Thymus (tissue), 11 donors: ENCODE results near the gene SLC22A3. TPM values are rescaled to one million over a fixed set of nuclear protein-coding genes. Genes with fewer than 3 reads are reported as not detected.
"Not testable (repeated sequence)": the region's sequence is repeated elsewhere in the genome, so short reads cannot be mapped to it uniquely, and the experiment has no call there.

Experiments
- DNase-seq, 9 donors: peaks; one replicate each; pipeline ENCODE4 v3.0.0-alpha.2; 2013; ENCODE audit warnings: low spot score in 9 of 9, low read depth in 6 of 9, missing footprints in 1 of 9
- H3K27ac ChIP-seq, 2 donors: one replicate each; pipeline ENCODE4 v1.5.1; 2013; ENCODE audit warnings: control low read depth in 1 of 2, low read depth in 1 of 2, low read length in 1 of 2, mild to moderate bottlenecking in 1 of 2, moderate library complexity in 1 of 2
- H3K27me3 ChIP-seq, 2 donors: one replicate each; pipeline ENCODE4 v1.5.1; 2013; ENCODE audit warnings: low read length in 1 of 2; ENCODE audit not compliant: control insufficient read depth in 2 of 2, insufficient read depth in 1 of 2
- H3K36me3 ChIP-seq, 2 donors: one replicate each; pipeline ENCODE4 v1.5.1; 2013; ENCODE audit warnings: low read length in 1 of 2, mild to moderate bottlenecking in 1 of 2, moderate library complexity in 1 of 2; ENCODE audit not compliant: control insufficient read depth in 2 of 2, insufficient read depth in 2 of 2
- H3K4me1 ChIP-seq, 2 donors: one replicate each; pipeline ENCODE4 v1.5.1; 2013; ENCODE audit warnings: low read length in 2 of 2; ENCODE audit not compliant: control insufficient read depth in 2 of 2, insufficient read depth in 2 of 2
- H3K4me3 ChIP-seq, 2 donors: one replicate each; pipeline ENCODE4 v1.5.1; 2013; ENCODE audit warnings: low read length in 2 of 2, control low read depth in 1 of 2, mild to moderate bottlenecking in 1 of 2
- H3K9me3 ChIP-seq, 2 donors: one replicate each; pipeline ENCODE4 v1.5.1; 2013; ENCODE audit warnings: low read length in 1 of 2, mild to moderate bottlenecking in 1 of 2; ENCODE audit not compliant: control insufficient read depth in 2 of 2, insufficient read depth in 1 of 2
- WGBS: extraction: QIAGEN DNeasy Blood & Tissue Kit; methylation state at CpG from one replicate; pipeline ENCODE4 v1.1.7; 2013; 5-methylcytosine and 5-hydroxymethylcytosine counted together
- polyA plus RNA-seq: library from polyadenylated mRNA; stranded (reverse); fragments of 200-250 nt; gene quantifications from one replicate; pipeline ENCODE4 v1.2.3, GENCODE V29; 2013
- total RNA-seq: library from RNA; stranded (reverse); fragments of 120-200 nt; gene quantifications from one replicate; pipeline ENCODE4 v1.2.4, GENCODE V29; 2013
- donor health status: healthy.

Gene SLC22A3
- total and polyA plus RNA-seq, 2 donors: 0.28 to 1.4 TPM

GRCh38 chr6:160437154-160437553, 89.0 kb downstream of the SLC22A3 start:
- H3K4me3 ChIP-seq: no peak overlapping the region
- H3K36me3 ChIP-seq: no peaks in the 10 kb centered on the region
- H3K9me3 ChIP-seq: no peaks in the 10 kb centered on the region
- 95% methylated on average over 5 of the region's 5 CpGs for WGBS
- H3K4me1 ChIP-seq: no peaks in the 10 kb centered on the region
- DNase-seq: no peak
- peaks cover 0 to 4% of the 10 kb centered on the region in 2 donors for H3K27me3 ChIP-seq
- H3K27ac ChIP-seq: no peak overlapping the region

GRCh38 chr6:160437775-160438174, 89.6 kb downstream of the SLC22A3 start:
- Histone ChIP-seq H3K27me3 (peaks cover 0 to 4% of the 10 kb centered on the region in 2 donors), H3K9me3 (no peaks in the 10 kb centered on the region), H3K27ac (no peak overlapping the region), H3K4me3 (no peak overlapping the region), H3K4me1 (no peaks in the 10 kb centered on the region), H3K36me3 (no peaks in the 10 kb centered on the region)
- DNase-seq: no peak
- 90% methylated on average over 4 of the region's 4 CpGs for WGBS

- no peak for DNase-seq
- H3K27ac ChIP-seq: no peak overlapping the region
- H3K27me3 ChIP-seq: peaks cover 0 to 4% of the 10 kb centered on the region in 2 donors
- H3K9me3 ChIP-seq: no peaks in the 10 kb centered on the region
- no peaks in the 10 kb centered on the region for H3K36me3 ChIP-seq
- WGBS: 89% methylated on average over 4 of the region's 4 CpGs
- H3K4me1 ChIP-seq: no peaks in the 10 kb centered on the region
- no peak overlapping the region for H3K4me3 ChIP-seq
Observed at GRCh38 chr6:160438481-160438880, 90.3 kb downstream of the SLC22A3 start.

GRCh38 chr6:160439751-160440150, 91.6 kb downstream of the SLC22A3 start:
- peaks cover 0 to 4% of the 10 kb centered on the region in 2 donors for H3K27me3 ChIP-seq
- WGBS: 69% methylated on average over 5 of the region's 5 CpGs

GRCh38 chr6:160442151-160442550, 94.0 kb downstream of the SLC22A3 start:
- no peak overlapping the region for H3K4me3 ChIP-seq
- H3K27ac ChIP-seq: no peak overlapping the region
- H3K9me3 ChIP-seq: no peaks in the 10 kb centered on the region
- no peak for DNase-seq
- no peaks in the 10 kb centered on the region for H3K36me3 ChIP-seq
- 88% methylated on average over 5 of the region's 5 CpGs for WGBS
- no peaks in the 10 kb centered on the region for H3K4me1 ChIP-seq
- H3K27me3 ChIP-seq: peaks cover 0 to 4% of the 10 kb centered on the region in 2 donors

More at GRCh38 chr6:160439751-160440150, 91.6 kb downstream of the SLC22A3 start:
- no peak for DNase-seq
- H3K4me3 ChIP-seq: no peak overlapping the region
- no peaks in the 10 kb centered on the region for H3K36me3 ChIP-seq
- no peaks in the 10 kb centered on the region for H3K4me1 ChIP-seq
- H3K27ac ChIP-seq: no peak overlapping the region
- no peaks in the 10 kb centered on the region for H3K9me3 ChIP-seq

GRCh38 chr6:160445130-160445529, 97.0 kb downstream of the SLC22A3 start:
- H3K9me3 ChIP-seq: no peaks in the 10 kb centered on the region
- no peak for DNase-seq
- WGBS: 91% methylated on average over 2 of the region's 2 CpGs

GRCh38 chr6:160447350-160447749, 99.2 kb downstream of the SLC22A3 start:
- Histone ChIP-seq H3K4me1 (no peaks in the 10 kb centered on the region), H3K27me3 (no peaks in the 10 kb centered on the region), H3K36me3 (no peaks in the 10 kb centered on the region), H3K27ac (no peak overlapping the region), H3K9me3 (no peaks in the 10 kb centered on the region), H3K4me3 (no peak overlapping the region)
- DNase-seq: no peak
- 90% methylated on average over 4 of the region's 4 CpGs for WGBS

More at GRCh38 chr6:160445130-160445529, 97.0 kb downstream of the SLC22A3 start:
- Histone ChIP-seq H3K27me3 (no peaks in the 10 kb centered on the region), H3K36me3 (no peaks in the 10 kb centered on the region), H3K27ac (no peak overlapping the region), H3K4me3 (no peak overlapping the region), H3K4me1 (no peaks in the 10 kb centered on the region)

- H3K4me1 ChIP-seq, H3K36me3 ChIP-seq, H3K27ac ChIP-seq, H3K9me3 ChIP-seq, DNase-seq, H3K27me3 ChIP-seq, H3K4me3 ChIP-seq: not testable (repeated sequence)
- 93% methylated on average over 4 of the region's 4 CpGs for WGBS
Observed at GRCh38 chr6:160449787-160450186, 101.6 kb downstream of the SLC22A3 start.

GRCh38 chr6:160450849-160451248, 102.7 kb downstream of the SLC22A3 start:
- no peaks in the 10 kb centered on the region for H3K4me1 ChIP-seq
- WGBS: 94% methylated on average over 5 of the region's 5 CpGs

GRCh38 chr6:160454303-160454702, 106.1 kb downstream of the SLC22A3 start:
- Histone ChIP-seq H3K27me3 (peaks cover 0 to 10% of the 10 kb centered on the region in 2 donors), H3K4me3 (no peak overlapping the region), H3K27ac (no peak overlapping the region), H3K9me3 (no peaks in the 10 kb centered on the region), H3K36me3 (no peaks in the 10 kb centered on the region), H3K4me1 (no peaks in the 10 kb centered on the region)
- DNase-seq: no peak
- 93% methylated on average over 6 of the region's 6 CpGs for WGBS

More at GRCh38 chr6:160450849-160451248, 102.7 kb downstream of the SLC22A3 start:
- Histone ChIP-seq H3K9me3 (no peaks in the 10 kb centered on the region), H3K27me3 (peaks cover 0 to 6% of the 10 kb centered on the region in 2 donors), H3K27ac (no peak overlapping the region), H3K4me3 (no peak overlapping the region), H3K36me3 (no peaks in the 10 kb centered on the region)
- no peak for DNase-seq
